K562 (cell line): Measurements from ENCODE around the gene UBFD1. TPM values are rescaled to one million over a fixed set of nuclear protein-coding genes. Genes with fewer than 3 reads are reported as not detected.

Source experiments
- CTBP1 ChIP-seq: fragments of 450-650 bp; IDR thresholded peaks from 2 replicates; pipeline ENCODE4 v1.6.1; 2016; ENCODE audit warnings: borderline replicate concordance
- ELF4 ChIP-seq: fragments of 450-650 bp; formaldehyde crosslinking; IDR thresholded peaks from 2 replicates; pipeline ENCODE4 v1.4.0; 2022; ENCODE audit warnings: missing genetic modification characterization
- EP400 ChIP-seq: fragments of 450-650 bp; IDR thresholded peaks from 2 replicates; pipeline ENCODE4 v1.6.1; 2017; ENCODE audit warnings: antibody characterized with exemption, mild to moderate bottlenecking, moderate library complexity
- KDM2B ChIP-seq: fragments of 250-450 bp; sonication (Bioruptor Pico); IDR thresholded peaks from 2 replicates; pipeline ENCODE4 v1.8.0; 2021; ENCODE audit warnings: mild to moderate bottlenecking, moderate library complexity
- MAX ChIP-seq: sonication (generic); formaldehyde crosslinking; IDR thresholded peaks from 2 replicates; pipeline ENCODE4 v1.9.0; 2022; ENCODE audit warnings: mild to moderate bottlenecking, missing genetic modification reagents
- MXD1 ChIP-seq: fragments of 250-450 bp; sonication (Bioruptor Pico); IDR thresholded peaks from 2 replicates; pipeline ENCODE4 v1.8.0; 2021; ENCODE audit warnings: borderline replicate concordance, mild to moderate bottlenecking, moderate library complexity; ENCODE audit not compliant: poor library complexity, severe bottlenecking
- POLR2G ChIP-seq: fragments of 200-400 bp; formaldehyde crosslinking; IDR thresholded peaks from 2 replicates; pipeline ENCODE4 v1.6.1; 2017; ENCODE audit warnings: low read depth, mild to moderate bottlenecking, antibody characterized with exemption, low read length, moderate library complexity
- SIRT6 ChIP-seq: IDR thresholded peaks from one replicate; pipeline ENCODE4 v1.6.1; 2012; ENCODE audit warnings: low read depth, mild to moderate bottlenecking, control low read depth, inconsistent platforms, low read length, moderate library complexity
- SRSF9 ChIP-seq: fragments of 200-400 bp; formaldehyde crosslinking; IDR thresholded peaks from 2 replicates; pipeline ENCODE4 v1.6.1; 2017; ENCODE audit warnings: low read depth, low read length, borderline replicate concordance
- XRCC5 ChIP-seq: fragments of 200-400 bp; formaldehyde crosslinking; IDR thresholded peaks from 2 replicates; pipeline ENCODE4 v1.6.1; 2017; ENCODE audit warnings: low read depth, mild to moderate bottlenecking, low read length
- ZFPM2 ChIP-seq: fragments of 250-450 bp; sonication (Bioruptor Pico); IDR thresholded peaks from 2 replicates; pipeline ENCODE4 v1.5.1; 2022; ENCODE audit warnings: mild to moderate bottlenecking
- ZNF449 ChIP-seq: fragments of 250-450 bp; sonication (Bioruptor Pico); IDR thresholded peaks from 2 replicates; pipeline ENCODE4 v1.8.0; 2022; ENCODE audit warnings: moderate library complexity, mild to moderate bottlenecking, inconsistent platforms
- ZNF76 ChIP-seq: fragments of 250-450 bp; sonication (Bioruptor Pico); IDR thresholded peaks from 2 replicates; pipeline ENCODE4 v1.4.0; 2020; ENCODE audit warnings: mild to moderate bottlenecking, moderate library complexity, borderline replicate concordance
- ZNF780A ChIP-seq: fragments of 250-450 bp; sonication (Bioruptor Pico); IDR thresholded peaks from 2 replicates; pipeline ENCODE4 v1.5.0; 2021; ENCODE audit warnings: mild to moderate bottlenecking
- polyA plus RNA-seq, 8 experiments: library from polyadenylated mRNA; depleted of rRNA in 4 of 8; stranded (reverse) in 5 of 8; unstranded in 3 of 8; fragments of >200 nt; fragmentation: Nextera tagmentation in 2 of 8; fragmentation: Illumina TruSeq in 1 of 8; extraction: Ambion mirVana in 2 of 8; extraction: Trizol in 1 of 8; gene quantifications; 2 replicates each; pipeline versions ENCODE4 v1.2.1 to v1.2.3, GENCODE V29; 2011 to 2014; ENCODE audit warnings: inconsistent platforms in 1 of 8, missing spikeins in 1 of 8
- total RNA-seq, 7 experiments: library from RNA; depleted of rRNA in 6 of 7; stranded (reverse); fragments of >200 nt in 6 of 7; fragmentation: Illumina TruSeq in 2 of 7; extraction: Trizol in 2 of 7; gene quantifications; 2 replicates each; pipeline versions ENCODE4 v1.2.1 to v1.2.3, GENCODE V29; 2011 to 2021; ENCODE audit warnings: low replicate concordance in 1 of 7

The UBFD1 gene
- total and polyA plus RNA-seq, 9 of the 15 experiments (the other 6 are each of a cell fraction or from before 2014, with no cell fraction given) = 10.7 to 66.2 (median 34.0) TPM

- TF ChIP-seq SIRT6 (no peak), ZNF449 (CRISPR knock-in tag) (no peak), ZNF780A (no peak), ZFPM2 (CRISPR knock-in tag) (no peak), KDM2B (CRISPR knock-in tag) (no peak), MXD1 (CRISPR knock-in tag) (peak; percentile 93), ELF4 (CRISPR knock-in tag) (no peak), SRSF9 (no peak), MAX (CRISPR knock-in tag) (peak; percentile 98), CTBP1 (peak; percentile 82), XRCC5 (peak; percentile 97), POLR2G (peak; percentile 97), EP400 (peak; percentile 100), ZNF76 (CRISPR knock-in tag) (no peak)
Measured at GRCh38 chr16:23556881-23557778, at the start of gene UBFD1, which contains the start of gene EARS2 (continued).
